Upper lobe of left lung (tissue), 6 donors: Measurements from ENCODE around the gene HVCN1. TPM values are rescaled to one million over a fixed set of nuclear protein-coding genes. Genes with fewer than 3 reads are reported as not detected.

ENCODE experiments used
- ATAC-seq, 2 donors: fragments of 200-7000 bp; cut with Tn5 transposase; one replicate each; pipeline ENCODE4 v1.9.1; 2022; ENCODE audit warnings: mild to moderate bottlenecking in 2 of 2, moderate library complexity in 2 of 2; ENCODE audit not compliant: low FRiP score in 2 of 2
- DNase-seq, 2 donors: peaks; one replicate each; pipeline ENCODE4 v3.0.0-alpha.2; 2019 to 2020
- H3K27ac ChIP-seq, 4 donors: fragments of 200-600 bp; sonication (generic); one replicate each; pipeline ENCODE4 v1.5.1; 2016 to 2019
- H3K27me3 ChIP-seq, 4 donors: fragments of 200-600 bp; sonication (generic); one replicate each; pipeline ENCODE4 v1.5.1; 2017 to 2019
- H3K36me3 ChIP-seq, 4 donors: fragments of 200-600 bp; sonication (generic); one replicate each; pipeline ENCODE4 v1.5.1; 2016 to 2019
- H3K4me1 ChIP-seq, 4 donors: fragments of 200-600 bp; sonication (generic); one replicate each; pipeline ENCODE4 v1.5.1; 2018 to 2019
- H3K4me3 ChIP-seq, 4 donors: fragments of 200-600 bp; sonication (generic); one replicate each; pipeline ENCODE4 v1.5.1; 2017 to 2019; ENCODE audit warnings: mild to moderate bottlenecking in 2 of 4, moderate library complexity in 1 of 4
- H3K9me3 ChIP-seq, 4 donors: fragments of 200-600 bp; sonication (generic); one replicate each; pipeline ENCODE4 v1.5.1; 2018 to 2019
- CTCF ChIP-seq, 6 experiments: fragments of 450-650 bp in 4 of 6; fragments of 200-600 bp in 2 of 6; sonication (generic) in 2 of 6; IDR thresholded peaks; one replicate each; pipeline ENCODE4 v1.5.1; 2016 to 2019; ENCODE audit warnings: antibody characterized with exemption in 6 of 6
- EP300 ChIP-seq, 4 donors: sonication (generic); formaldehyde crosslinking; IDR thresholded peaks; one replicate each; pipeline ENCODE4 v1.5.1; 2017; ENCODE audit warnings: antibody characterized with exemption in 4 of 4, control low read depth in 2 of 4
- POLR2A ChIP-seq, 4 donors: fragments of 450-650 bp; IDR thresholded peaks; one replicate each; pipeline ENCODE4 v1.5.1; 2016 to 2017; ENCODE audit warnings: antibody characterized with exemption in 4 of 4, mild to moderate bottlenecking in 2 of 4
- POLR2AphosphoS5 ChIP-seq, 2 donors: sonication (generic); formaldehyde crosslinking; IDR thresholded peaks; one replicate each; pipeline ENCODE4 v1.5.1; 2017; ENCODE audit warnings: antibody characterized with exemption in 2 of 2
- WGBS, 2 donors: methylation state at CpG; one replicate each; pipeline ENCODE4 v1.1.5; 2017 to 2018; 5-methylcytosine and 5-hydroxymethylcytosine counted together
- total RNA-seq, 6 donors: library from RNA; depleted of rRNA in 4 of 6; stranded (reverse); fragments of >200 nt in 4 of 6; gene quantifications; one replicate each; pipeline versions ENCODE4 v1.1.0 to v1.2.1, GENCODE V29; 2016 to 2021
- donor health status: DM: no; HTN: no; CAD: no; lungs with moderate emphysema.
- donor health status: DM: no; HTN: yes; CAD: no; lungs with severe emphysema.

The HVCN1 gene
- total RNA-seq, 6 donors from 2014 or later, result 5.8 to 29.2 (median 15.5) TPM

GRCh38 chr12:110677982-110678381 is 10.9 kb downstream of the HVCN1 start:
- no peaks in the 10 kb centered on the region for H3K9me3 ChIP-seq
- ATAC-seq, result no peak
- peaks cover 0 to 4% (median 0%) of the 10 kb centered on the region in 4 donors for H3K36me3 ChIP-seq
- peak overlapping the region in 2 of 4 donors; percentile 27 to 45 for H3K27ac ChIP-seq
- WGBS, 2 donors, result 84 to 85% methylated on average over 4 of the region's 4 CpGs
- H3K4me3 ChIP-seq, result no peak overlapping the region
- TF ChIP-seq EP300 (IDR thresholded peaks at IDR 0.05) (no peak), POLR2AphosphoS5 (IDR thresholded peaks at IDR 0.05) (no peak), POLR2A (IDR thresholded peaks at IDR 0.05) (no peak), CTCF (IDR thresholded peaks at IDR 0.05) (no peak)
- H3K4me1 ChIP-seq, result peaks cover 0 to 11% (median 2%) of the 10 kb centered on the region in 4 donors
- DNase-seq, result no peak
- H3K27me3 ChIP-seq, result no peaks in the 10 kb centered on the region

GRCh38 chr12:110677206-110677911 is 11.6 kb downstream of the HVCN1 start:
- peak in 1 of 2 donors; percentile 68 for ATAC-seq
- Histone ChIP-seq H3K4me1 (peaks cover 0 to 11% (median 2%) of the 10 kb centered on the region in 4 donors), H3K27ac (peak overlapping the region in 2 of 4 donors; percentile 27 to 45), H3K9me3 (no peaks in the 10 kb centered on the region), H3K36me3 (peaks cover 0 to 2% (median 0%) of the 10 kb centered on the region in 4 donors), H3K27me3 (no peaks in the 10 kb centered on the region), H3K4me3 (no peak overlapping the region)
- peak in 1 of 2 donors; percentile 30 for DNase-seq
- WGBS, 2 donors, result 59 to 70% methylated on average over 5 of the region's 5 CpGs
- TF ChIP-seq POLR2A (IDR thresholded peaks at IDR 0.05) (no peak), CTCF (IDR thresholded peaks at IDR 0.05) (no peak), EP300 (IDR thresholded peaks at IDR 0.05) (no peak), POLR2AphosphoS5 (IDR thresholded peaks at IDR 0.05) (no peak)

- ATAC-seq (no peak), DNase-seq (no peak)
- TF ChIP-seq EP300 (IDR thresholded peaks at IDR 0.05) (no peak), POLR2A (IDR thresholded peaks at IDR 0.05) (no peak), CTCF (IDR thresholded peaks at IDR 0.05) (no peak), POLR2AphosphoS5 (IDR thresholded peaks at IDR 0.05) (no peak)
- Histone ChIP-seq H3K4me1 (peaks cover 0 to 11% (median 2%) of the 10 kb centered on the region in 4 donors), H3K27me3 (no peaks in the 10 kb centered on the region), H3K4me3 (no peak overlapping the region), H3K36me3 (no peaks in the 10 kb centered on the region), H3K27ac (no peak overlapping the region), H3K9me3 (no peaks in the 10 kb centered on the region)
- WGBS, 2 donors, result 81 to 90% methylated on average over 4 of the region's 4 CpGs
Measured at GRCh38 chr12:110676171-110676570, 12.7 kb downstream of the HVCN1 start.

- Histone ChIP-seq H3K27ac (no peak overlapping the region), H3K4me1 (no peaks in the 10 kb centered on the region), H3K36me3 (no peaks in the 10 kb centered on the region), H3K27me3 (no peaks in the 10 kb centered on the region), H3K4me3 (no peak overlapping the region), H3K9me3 (peaks cover 0 to 8% (median 3%) of the 10 kb centered on the region in 4 donors)
- TF ChIP-seq POLR2A (IDR thresholded peaks at IDR 0.05) (no peak), CTCF (IDR thresholded peaks at IDR 0.05) (no peak), POLR2AphosphoS5 (IDR thresholded peaks at IDR 0.05) (no peak), EP300 (IDR thresholded peaks at IDR 0.05) (no peak)
- WGBS, 2 donors, result 52 to 57% methylated on average over 4 of the region's 4 CpGs
- no peak for DNase-seq
- ATAC-seq, result no peak
Measured at GRCh38 chr12:110670161-110670701, 18.7 kb downstream of the HVCN1 start.
